Keratinocyte (primary cell): ENCODE data around the gene FCRL5. TPM values are rescaled to one million over a fixed set of nuclear protein-coding genes. Genes with fewer than 3 reads are reported as not detected.

Experiments used
- DNase-seq: peaks from one replicate; pipeline ENCODE4 v3.0.0-alpha.2; 2011; ENCODE audit warnings: low read depth, missing footprints, low spot score
- FAIRE-seq: peaks from 2 replicates; lab custom pipeline; 2011; peaks lifted over from hg19 to GRCh38; lab: Jason Lieb, UNC
- H2AFZ ChIP-seq: 2 replicates; pipeline ENCODE4 v1.6.0; 2012; ENCODE audit warnings: low read length, control low read depth, inconsistent platforms; ENCODE audit not compliant: control insufficient read depth
- H3K27ac ChIP-seq: 2 replicates; pipeline ENCODE4 v1.5.1; 2011; ENCODE audit warnings: low read length; ENCODE audit not compliant: control insufficient read depth, insufficient read depth
- H3K27me3 ChIP-seq: 3 replicates; pipeline ENCODE4 v1.6.0; 2011; ENCODE audit warnings: low read length; ENCODE audit not compliant: control insufficient read depth, insufficient read depth; ENCODE audit errors: extremely low read depth
- H3K36me3 ChIP-seq, 2 experiments: 2 replicates in 1 of 2; 3 replicates in 1 of 2; pipeline ENCODE4 v1.5.1; 2011; ENCODE audit warnings: low read length in 2 of 2, mild to moderate bottlenecking in 1 of 2; ENCODE audit not compliant: control insufficient read depth in 2 of 2, insufficient read depth in 2 of 2; ENCODE audit errors: extremely low read depth in 1 of 2
- H3K4me1 ChIP-seq: 3 replicates; pipeline ENCODE4 v1.5.1; 2011; ENCODE audit warnings: low read length; ENCODE audit not compliant: control insufficient read depth, insufficient read depth; ENCODE audit errors: extremely low read depth
- H3K4me2 ChIP-seq: 3 replicates; pipeline ENCODE4 v1.6.0; 2011; ENCODE audit warnings: low read depth, low read length; ENCODE audit not compliant: control insufficient read depth, insufficient read depth; ENCODE audit errors: extremely low read depth
- H3K4me3 ChIP-seq, 3 experiments: fragments of 200-600 bp in 1 of 3; sonication (generic) in 1 of 3; 2 replicates in 2 of 3; 3 replicates in 1 of 3; pipeline ENCODE4 v1.5.1; 2011 to 2016; ENCODE audit warnings: low read length in 3 of 3, mild to moderate bottlenecking in 3 of 3, control low read depth in 2 of 3, inconsistent platforms in 1 of 3, low read depth in 1 of 3, mixed read lengths in 1 of 3, mixed run types in 1 of 3, moderate library complexity in 1 of 3; ENCODE audit not compliant: control insufficient read depth in 2 of 3, insufficient read depth in 2 of 3; ENCODE audit errors: extremely low read depth in 1 of 3
- H3K79me2 ChIP-seq: 2 replicates; pipeline ENCODE4 v1.6.0; 2012; ENCODE audit warnings: low read length; ENCODE audit not compliant: control insufficient read depth, insufficient read depth
- H3K9ac ChIP-seq: 3 replicates; pipeline ENCODE4 v1.6.0; 2011; ENCODE audit warnings: low read length; ENCODE audit not compliant: control insufficient read depth, insufficient read depth; ENCODE audit errors: extremely low read depth
- H3K9me1 ChIP-seq: 3 replicates; pipeline ENCODE4 v1.6.0; 2011; ENCODE audit warnings: low read length; ENCODE audit not compliant: control insufficient read depth, insufficient read depth; ENCODE audit errors: extremely low read depth
- H3K9me3 ChIP-seq: 2 replicates; pipeline ENCODE4 v1.5.1; 2012; ENCODE audit warnings: low read depth, low read length; ENCODE audit not compliant: control insufficient read depth
- H4K20me1 ChIP-seq: 3 replicates; pipeline ENCODE4 v1.6.0; 2011; ENCODE audit warnings: low read length; ENCODE audit not compliant: control insufficient read depth, insufficient read depth; ENCODE audit errors: extremely low read depth
- CTCF ChIP-seq, 3 experiments: IDR thresholded peaks in 1 of 3; conservative IDR thresholded peaks in 1 of 3; optimal IDR thresholded peaks in 1 of 3; 2 replicates in 2 of 3; 3 replicates in 1 of 3; pipeline versions ENCODE3 to v1.5.1; 2011; ENCODE audit warnings: low read length in 3 of 3, mild to moderate bottlenecking in 3 of 3, moderate library complexity in 2 of 3, control low read depth in 1 of 3, inconsistent platforms in 1 of 3; ENCODE audit not compliant: insufficient read depth in 2 of 3; ENCODE audit errors: extremely low read depth in 1 of 3
- EZH2 ChIP-seq: IDR thresholded peaks from one replicate; pipeline ENCODE4 v1.6.1; 2012; ENCODE audit warnings: inconsistent platforms, mild to moderate bottlenecking, low read length, moderate library complexity
- dilution Hi-C: fragments of 300-500 bp; cut with MboI; formaldehyde crosslinking; loops from one replicate; pipeline ENCODE4 v1.7.0; 2020; ENCODE audit warnings: low sequenced_read_pairs; ENCODE audit not compliant: extremely low pct_ligation_motif_present
- polyA plus RNA-seq, 5 experiments: library from polyadenylated mRNA; depleted of rRNA in 3 of 5; stranded (reverse) in 3 of 5; stranded (forward) in 1 of 5; unstranded in 1 of 5; fragments of >200 nt; gene quantifications; 1 replicate in 1 of 5; 2 replicates in 3 of 5; 3 replicates in 1 of 5; pipeline versions ENCODE4 v1.2.1 to v1.2.3, GENCODE V29; 2011 to 2012; ENCODE audit warnings: missing spikeins in 2 of 5, low read depth in 1 of 5, low replicate concordance in 1 of 5

FCRL5 gene
- polyA plus RNA-seq, 1 donor (not counting 4 experiments of a cell fraction or from before 2014, with no cell fraction given) = not detected

- H3K27me3 ChIP-seq = peaks cover 4% of the 10 kb centered on the region
These were observed 31.9 kb downstream of the FCRL5 start for GRCh38 chr1:157520386-157520935.

GRCh38 chr1:157519451-157519850 lies 32.9 kb downstream of the FCRL5 start:
- no peak overlapping the region for H3K4me3 ChIP-seq
- H4K20me1 ChIP-seq = no peaks in the 10 kb centered on the region
- no peaks in the 10 kb centered on the region for H3K4me1 ChIP-seq
- DNase-seq (no peak), FAIRE-seq (no peak)
- H3K9ac ChIP-seq = no peak overlapping the region
- dilution Hi-C loops = no loop called here
- TF ChIP-seq EZH2 (no peak), CTCF (optimal IDR thresholded peaks at IDR 0.05 in 1 of 3, IDR thresholded peaks at IDR 0.05 in 1 of 3, conservative IDR thresholded peaks at IDR 0.05 in 1 of 3; ENCODE audit: extremely low read depth in 1 of 3, insufficient read depth in 2 of 3, low read length in 3 of 3) (no peak)
- H3K9me3 ChIP-seq = no peaks in the 10 kb centered on the region
- no peak overlapping the region for H2AFZ ChIP-seq
- no peaks in the 10 kb centered on the region for H3K9me1 ChIP-seq
- H3K36me3 ChIP-seq = no peaks in the 10 kb centered on the region
- no peak overlapping the region for H3K27ac ChIP-seq
- H3K79me2 ChIP-seq = no peaks in the 10 kb centered on the region
- peaks cover 4% of the 10 kb centered on the region for H3K27me3 ChIP-seq
- no peak overlapping the region for H3K4me2 ChIP-seq

More at GRCh38 chr1:157520386-157520935, 31.9 kb downstream of the FCRL5 start:
- dilution Hi-C loops = no loop called here
- H4K20me1 ChIP-seq = no peaks in the 10 kb centered on the region
- H3K79me2 ChIP-seq = no peaks in the 10 kb centered on the region
- H3K4me1 ChIP-seq = no peaks in the 10 kb centered on the region
- no peak overlapping the region for H3K4me3 ChIP-seq
- H3K4me2 ChIP-seq = no peak overlapping the region
- DNase-seq (no peak), FAIRE-seq (no peak)
- no peak overlapping the region for H3K27ac ChIP-seq
- TF ChIP-seq CTCF (optimal IDR thresholded peaks at IDR 0.05 in 1 of 3, IDR thresholded peaks at IDR 0.05 in 1 of 3, conservative IDR thresholded peaks at IDR 0.05 in 1 of 3; ENCODE audit: extremely low read depth in 1 of 3, insufficient read depth in 2 of 3, low read length in 3 of 3) (no peak), EZH2 (no peak)
- H3K9me3 ChIP-seq = no peaks in the 10 kb centered on the region
- H3K9me1 ChIP-seq = no peaks in the 10 kb centered on the region
- no peak overlapping the region for H2AFZ ChIP-seq
- no peaks in the 10 kb centered on the region for H3K36me3 ChIP-seq
- no peak overlapping the region for H3K9ac ChIP-seq
